IPS DF 19.7 (cell line): ENCODE results near the gene SLC10A1.
"Not testable (repeated sequence)": the region's sequence is repeated elsewhere in the genome, so short reads cannot be mapped to it uniquely, and the experiment has no call there.

Source experiments
- DNase-seq: peaks from one replicate; pipeline ENCODE4 v3.0.0-alpha.2; 2013; ENCODE audit warnings: low read depth, low spot score

Gene SLC10A1

DNA sequence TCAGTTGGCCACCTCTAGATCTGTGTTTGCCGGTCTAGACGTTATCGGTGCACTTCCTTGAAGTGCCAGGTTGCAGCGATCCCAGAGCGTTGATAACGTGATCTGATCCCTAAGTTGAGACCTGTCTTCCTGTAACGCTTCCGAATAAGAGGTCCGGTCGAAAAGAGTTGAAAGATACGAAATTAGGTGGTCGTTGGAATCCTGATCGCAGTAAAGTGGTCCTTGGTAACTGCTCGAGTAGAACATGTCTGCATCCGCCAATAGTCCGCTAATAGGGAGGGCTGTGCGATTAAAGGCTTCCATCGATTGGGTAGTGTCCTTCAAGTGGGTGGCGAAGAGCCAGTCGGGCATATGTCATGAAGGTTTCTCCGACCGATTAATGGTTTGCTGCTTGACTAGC is 27.4 kb downstream of the SLC10A1 start:
- DNase-seq = no peak

DNA sequence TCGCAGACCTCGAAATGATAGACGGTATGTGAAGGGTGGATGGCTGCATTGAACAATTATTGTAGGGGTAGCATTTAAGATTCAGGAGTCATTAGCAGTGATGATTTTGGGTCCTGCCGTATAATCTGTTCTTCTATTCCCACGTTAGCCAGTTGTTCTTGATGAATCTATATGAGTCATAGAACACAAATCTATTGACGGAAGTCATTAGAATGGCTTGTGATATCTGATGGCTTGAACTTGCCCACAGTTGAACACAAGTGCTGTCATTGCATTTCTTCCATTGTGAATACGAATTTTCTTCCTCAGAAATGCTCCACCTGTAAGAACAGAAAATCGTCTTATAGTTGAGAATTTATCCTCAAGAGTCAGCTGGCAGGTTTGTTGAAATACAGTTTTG is 28.2 kb downstream of the SLC10A1 start:
- no peak for DNase-seq

DNA sequence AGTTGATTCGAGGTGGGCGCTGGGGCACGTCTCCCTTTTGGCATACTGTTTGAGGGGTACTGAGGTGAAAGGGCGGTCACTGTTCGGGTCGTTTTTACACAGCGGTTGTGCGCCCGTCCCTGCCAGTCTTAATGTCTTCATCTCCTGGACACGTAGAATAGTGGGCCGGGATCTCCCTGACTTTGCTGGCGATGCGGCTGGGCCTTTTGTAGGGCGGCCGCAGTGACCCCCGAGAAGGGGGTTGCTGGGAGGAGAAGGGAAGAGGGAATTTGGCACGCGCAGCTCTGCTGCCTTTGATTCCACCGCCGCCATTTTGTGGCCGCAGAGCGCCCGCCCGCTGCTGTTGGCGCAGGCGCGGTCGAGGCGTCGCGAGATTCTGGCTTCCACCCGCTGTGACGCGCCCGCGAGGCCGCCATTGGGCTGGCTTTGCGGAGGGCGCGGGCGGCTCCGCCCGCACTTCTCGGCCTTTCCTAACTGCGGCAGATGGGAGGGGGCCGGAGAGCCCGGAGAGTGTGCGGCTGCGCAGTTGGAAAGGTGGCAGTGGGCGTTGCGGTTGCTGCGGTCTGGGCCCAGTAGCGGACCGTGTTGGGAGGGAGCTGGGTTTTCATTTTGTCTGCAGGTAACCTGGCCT is 29.6 kb downstream of the SLC10A1 start:
- DNase-seq = peak; percentile 61

DNA sequence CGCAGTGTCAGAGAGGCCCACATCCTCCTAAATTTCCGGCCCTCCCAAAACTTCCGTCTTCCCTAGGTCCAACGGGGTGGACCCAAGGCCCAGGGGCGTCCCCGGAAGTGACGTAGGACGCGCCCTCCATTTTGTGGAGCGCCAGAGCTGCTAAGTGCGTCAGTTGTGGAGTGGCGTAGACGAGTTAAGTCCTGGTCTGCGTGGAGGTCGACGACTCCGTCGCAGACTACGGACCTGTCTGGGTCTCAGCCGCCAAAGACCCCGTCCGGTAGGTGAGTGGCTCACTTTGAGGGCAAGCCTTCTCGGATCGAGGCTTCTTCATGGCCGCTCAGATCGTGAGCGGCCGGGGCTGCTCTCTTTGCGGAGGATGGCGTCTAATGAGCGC is 30.1 kb downstream of the SLC10A1 start, which contains the start of gene SRSF5:
SRSF5 (plus strand) TSS at position 159 of the 385 bp plus-strand sequence. CDS start 1,015 bp downstream, outside the sequence.
- DNase-seq = peak; percentile 90

DNA sequence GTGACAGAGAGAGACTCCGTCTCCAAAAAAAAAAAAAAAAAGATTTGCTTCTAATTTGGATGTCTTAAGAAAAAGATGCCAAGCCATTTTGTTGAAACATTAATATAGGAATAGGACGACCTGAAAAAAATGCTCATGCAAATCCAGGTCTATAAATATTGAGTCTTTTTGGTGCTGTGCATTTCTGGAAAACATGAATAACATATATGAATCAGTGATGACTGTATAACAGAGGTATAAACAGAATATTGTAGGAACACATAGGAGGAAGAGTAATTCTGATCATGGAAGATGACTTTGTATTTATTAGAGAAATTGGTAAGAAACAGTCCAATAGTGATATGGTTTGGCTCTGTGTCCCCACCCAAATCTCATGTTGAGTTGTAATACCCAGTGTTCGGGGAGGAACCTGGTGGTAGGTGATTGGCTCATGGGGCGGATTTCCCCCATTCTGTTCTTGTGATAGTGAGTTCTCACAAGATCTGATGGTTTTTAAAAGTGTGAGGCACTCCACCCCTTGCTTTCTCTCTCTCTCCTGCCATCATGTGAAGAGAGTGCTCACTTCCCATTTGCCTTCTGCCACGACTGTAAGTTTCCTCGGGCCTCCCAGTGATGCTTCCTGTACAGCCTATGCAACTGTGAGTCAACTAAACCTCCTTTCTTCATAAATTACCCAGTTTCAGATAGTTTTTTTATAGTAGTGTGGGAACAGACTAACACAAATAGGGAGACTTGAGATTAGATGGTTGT is 33.1 kb downstream of the SLC10A1 start:
- DNase-seq = no peak

DNA sequence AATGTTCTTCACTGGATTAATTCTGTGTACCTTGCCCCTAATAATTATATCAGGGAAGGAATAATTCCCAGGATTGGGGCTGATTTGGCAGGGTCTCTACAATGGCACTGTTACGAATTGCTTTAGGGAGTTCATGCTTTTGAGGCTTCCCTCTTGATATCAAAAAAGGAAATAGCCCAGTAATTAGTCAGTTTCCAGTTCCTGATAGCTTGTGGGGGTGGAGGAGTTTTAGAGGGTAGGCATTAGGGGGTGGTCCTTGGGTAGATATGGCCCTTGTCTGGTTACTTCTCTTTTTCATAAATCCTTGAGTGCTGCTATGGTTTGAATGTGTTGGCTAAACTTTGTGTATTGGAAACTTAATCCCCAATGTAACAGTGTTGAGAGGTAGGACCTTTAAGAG is 36.2 kb downstream of the SLC10A1 start:
- DNase-seq = no peak

DNA sequence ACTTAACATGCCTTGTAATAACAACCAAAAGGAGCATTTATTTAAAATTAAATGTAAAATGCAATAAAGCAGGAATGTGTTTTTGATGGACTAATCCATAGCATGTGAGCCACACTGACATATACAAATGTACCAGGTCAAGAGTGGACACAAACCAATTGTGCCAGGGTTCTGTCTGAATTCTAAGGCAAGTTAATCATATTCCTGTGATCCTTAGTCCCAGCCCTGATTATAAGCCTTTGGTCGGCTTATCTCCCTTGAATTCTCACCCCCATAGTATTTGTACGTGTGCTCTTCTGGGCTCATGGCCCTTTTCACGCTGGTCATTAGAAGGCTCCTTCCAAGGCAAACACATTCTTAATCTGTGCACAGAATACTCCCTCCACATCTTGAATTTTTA is 40.7 kb downstream of the SLC10A1 start:
- DNase-seq = no peak

DNA sequence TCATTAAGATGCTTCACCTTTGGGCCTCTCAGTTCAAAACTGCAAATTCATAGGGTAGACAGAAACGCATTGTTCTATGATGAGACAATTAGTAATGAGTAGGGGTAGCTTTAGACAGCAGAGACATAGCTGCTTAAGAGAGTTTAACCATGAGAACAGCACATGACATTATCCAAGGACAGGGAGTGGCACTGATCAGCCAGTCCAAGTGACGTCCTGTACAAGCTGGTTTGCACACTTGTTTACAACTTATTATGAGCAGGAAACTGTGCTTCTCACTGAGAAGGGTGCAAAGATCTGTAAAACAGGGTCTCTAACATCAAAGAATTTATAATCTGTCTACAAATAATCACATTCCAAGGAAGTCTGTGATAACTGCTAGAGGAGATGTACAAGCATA is 41.3 kb downstream of the SLC10A1 start:
- no peak for DNase-seq

DNA sequence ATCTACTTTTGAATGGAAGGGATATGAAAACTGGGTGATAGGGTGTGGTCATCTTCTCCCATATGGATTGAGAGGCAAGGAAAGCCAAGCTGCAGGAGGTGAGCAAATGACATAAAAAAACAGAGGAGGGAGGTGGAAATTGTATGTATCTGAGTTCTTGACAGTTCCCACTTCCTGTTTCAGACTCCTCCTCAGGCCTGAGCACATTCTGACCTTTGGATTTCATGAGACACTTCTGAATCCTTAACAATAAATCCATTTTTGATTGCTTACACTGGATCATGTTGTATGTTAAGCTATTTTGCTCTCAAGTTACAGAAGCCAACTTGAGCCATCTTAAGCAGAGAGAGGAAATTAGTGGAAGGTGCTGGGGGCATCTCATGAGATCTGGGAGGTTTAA is 41.7 kb downstream of the SLC10A1 start:
- DNase-seq = no peak

DNA sequence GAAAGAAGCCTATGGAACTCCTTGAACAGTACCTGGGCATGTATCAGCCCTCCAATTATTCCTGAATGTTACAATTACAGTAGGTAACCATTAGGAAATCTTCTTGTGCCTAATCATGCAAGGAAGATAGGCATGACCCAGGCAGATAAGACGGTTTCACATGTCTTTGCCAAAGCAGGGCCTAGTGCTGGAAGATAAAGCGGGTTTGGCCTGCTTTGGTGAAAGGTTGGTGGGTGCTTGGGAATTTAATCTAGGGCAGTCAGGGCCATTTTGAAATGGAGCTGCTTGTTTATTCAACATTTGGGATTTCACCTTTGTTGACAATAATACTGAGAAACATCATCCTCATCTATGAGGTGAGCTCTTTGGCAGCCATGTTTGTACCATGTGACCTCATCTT is 42.6 kb downstream of the SLC10A1 start:
- DNase-seq = no peak

DNA sequence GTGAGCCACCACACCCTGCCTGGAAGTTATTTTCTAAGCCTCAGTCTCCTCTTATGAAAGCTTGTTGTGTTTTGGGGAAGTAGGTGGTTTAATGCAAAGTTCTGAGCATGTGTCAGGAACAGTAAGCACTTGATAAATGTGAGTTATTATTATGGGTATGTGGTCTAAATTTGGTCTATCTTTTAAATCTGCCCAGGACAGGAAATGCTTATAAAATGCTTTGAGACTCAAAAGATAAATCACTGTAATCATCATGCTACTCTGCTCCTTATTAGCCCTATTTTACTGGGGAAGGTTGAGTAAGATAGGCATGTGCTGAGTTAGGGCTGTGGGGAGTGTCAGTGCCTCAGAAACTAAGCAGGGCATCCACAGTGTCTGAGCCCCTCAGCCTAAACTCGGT is 43.2 kb downstream of the SLC10A1 start:
- DNase-seq = no peak

DNA sequence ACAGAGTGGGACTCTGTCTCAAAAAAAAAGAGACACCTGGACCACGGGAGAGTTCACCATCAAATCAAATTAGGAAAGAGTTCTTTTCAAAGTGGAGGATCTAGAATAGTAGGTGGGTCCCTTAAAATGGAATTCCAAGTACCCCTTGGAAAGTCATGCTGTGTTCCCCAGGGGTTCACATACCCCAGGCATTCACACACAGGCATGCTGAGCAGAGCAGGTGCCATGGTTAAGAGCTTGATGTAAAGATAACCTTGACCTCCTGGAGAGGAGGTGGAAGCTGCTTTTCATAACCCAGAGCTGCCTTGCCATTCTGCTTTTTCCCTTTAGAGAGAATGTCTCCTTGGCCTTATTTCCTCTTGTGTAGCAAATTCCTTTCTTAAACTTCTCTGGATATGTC is 44.3 kb downstream of the SLC10A1 start:
- DNase-seq = no peak

DNA sequence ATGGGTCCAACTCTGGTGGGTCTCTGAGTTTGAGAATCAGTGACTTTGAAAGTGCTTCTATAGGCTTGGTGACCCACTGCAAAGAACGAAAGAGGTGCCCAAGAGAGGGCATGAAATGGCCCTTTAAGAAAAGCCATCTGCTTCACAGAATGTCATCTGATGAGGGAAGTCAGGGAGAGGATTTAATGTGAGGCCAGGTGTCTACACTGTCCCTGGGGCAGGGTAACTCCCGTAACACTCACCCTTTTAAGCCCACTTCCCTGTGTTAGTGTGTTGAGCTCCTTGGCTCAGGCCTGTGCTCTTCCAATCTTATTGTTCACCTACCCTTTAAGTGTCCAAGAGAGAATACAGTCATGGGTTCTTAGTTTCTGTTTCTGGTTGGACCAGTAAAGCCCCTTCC is 46.5 kb downstream of the SLC10A1 start:
- DNase-seq = no peak

DNA sequence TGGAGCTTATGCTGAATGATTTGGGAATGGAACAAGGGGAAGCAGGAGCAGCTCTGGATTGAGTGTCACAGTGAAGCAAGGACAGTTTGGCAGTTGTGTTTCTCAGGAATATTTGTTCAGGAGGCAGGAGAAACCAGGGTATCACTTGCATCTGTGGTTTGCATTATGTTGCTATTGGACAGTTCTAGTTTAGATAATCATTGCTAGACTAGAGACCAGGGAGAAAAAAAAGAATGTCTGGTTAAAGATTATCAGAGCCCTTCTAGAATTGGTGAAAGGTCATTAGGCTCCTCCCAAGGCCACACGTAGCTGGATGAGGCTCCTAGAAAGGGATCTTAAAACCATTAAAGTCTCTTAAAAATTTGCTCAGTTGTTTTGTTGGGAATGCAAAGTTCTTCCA is 47.1 kb downstream of the SLC10A1 start:
- no peak for DNase-seq

DNA sequence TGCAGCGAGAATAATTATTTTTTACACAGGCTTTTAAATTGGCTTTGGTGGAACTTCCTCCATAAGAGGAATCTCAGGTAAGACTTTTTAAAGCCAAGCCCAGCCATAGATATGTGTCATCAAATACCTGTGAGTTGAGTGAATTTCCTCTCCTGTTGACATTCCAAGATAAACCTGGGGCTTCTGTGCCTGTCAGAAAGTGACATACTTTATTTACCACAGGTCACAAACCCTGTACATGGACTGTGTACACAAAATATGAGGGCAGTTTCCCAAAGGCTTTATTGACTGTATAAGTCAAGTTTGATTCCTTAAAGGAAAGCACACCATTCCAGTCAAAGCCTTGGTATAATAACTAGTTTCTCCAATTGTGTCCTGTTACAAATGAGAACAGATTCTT is 56.0 kb downstream of the SLC10A1 start:
- DNase-seq = no peak

DNA sequence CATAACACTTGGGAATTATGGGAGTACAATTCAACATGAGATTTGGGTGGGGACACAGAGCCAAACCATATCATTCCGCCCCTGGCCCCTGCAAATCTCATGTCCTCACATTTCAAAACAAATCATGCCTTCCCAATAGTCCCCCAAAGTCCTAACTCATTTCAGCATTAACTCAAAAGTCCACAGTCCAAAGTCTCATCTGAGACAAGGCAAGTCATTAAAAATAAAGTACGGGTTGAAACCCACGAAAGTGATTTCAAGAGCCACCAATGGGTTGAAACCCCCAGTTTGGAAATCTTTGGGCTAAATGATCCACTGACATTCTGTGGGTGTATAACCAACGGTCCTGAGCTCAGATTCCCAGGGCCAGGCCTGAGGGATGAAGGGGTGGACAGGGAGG is 60.6 kb downstream of the SLC10A1 start:
- not testable (repeated sequence) for DNase-seq

DNA sequence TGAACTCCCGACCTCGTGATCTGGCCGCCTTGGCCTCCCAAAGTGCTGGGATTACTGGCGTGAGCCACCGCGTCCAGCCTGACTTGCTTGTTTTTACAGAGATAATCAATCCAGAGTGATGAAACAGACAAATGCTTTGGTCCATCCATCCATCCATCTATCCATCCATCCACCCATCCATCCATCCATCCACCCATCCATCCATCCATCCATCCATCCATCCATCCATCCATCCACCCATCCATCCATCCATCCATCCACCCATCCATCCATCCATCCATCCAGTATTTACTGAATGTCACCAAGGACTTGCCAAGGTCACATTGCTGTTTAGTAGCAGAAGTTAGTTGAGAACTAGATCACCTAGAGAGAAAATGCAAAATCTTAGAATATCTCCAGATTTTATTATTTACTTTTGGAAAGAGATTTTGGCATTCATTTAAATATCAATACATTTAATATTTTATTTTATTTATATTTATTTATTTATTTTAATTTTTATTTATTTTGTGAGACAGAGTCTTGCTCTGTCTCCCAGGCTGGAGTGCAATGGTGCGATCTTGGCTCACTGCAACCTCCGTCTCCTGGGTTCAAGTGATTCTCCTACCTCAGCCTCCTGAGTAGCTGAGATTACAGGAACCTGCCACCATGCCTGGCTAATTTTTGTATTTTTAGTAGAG is 65.0 kb downstream of the SLC10A1 start:
- not testable (repeated sequence) for DNase-seq

DNA sequence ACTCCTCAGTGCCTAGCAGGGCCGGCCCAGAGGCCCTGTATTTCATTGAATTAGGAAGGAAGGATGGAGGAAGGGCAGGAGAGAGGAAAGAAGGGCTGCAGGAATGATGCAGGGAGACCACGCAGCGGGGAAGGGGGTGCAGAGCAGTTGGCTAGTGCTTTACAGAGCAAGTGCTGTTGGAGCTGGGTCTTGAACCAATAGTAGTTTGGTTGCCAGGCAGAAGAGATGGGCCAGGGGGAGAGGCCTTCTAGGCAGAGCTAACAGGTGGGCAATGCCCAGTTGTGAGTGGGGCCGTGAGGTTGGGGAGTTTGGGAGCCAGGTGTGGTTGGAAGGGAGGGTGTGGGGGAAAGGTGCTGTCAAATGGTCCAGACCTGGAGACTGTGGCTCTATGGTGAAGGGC is 69.2 kb downstream of the SLC10A1 start:
- no peak for DNase-seq

DNA sequence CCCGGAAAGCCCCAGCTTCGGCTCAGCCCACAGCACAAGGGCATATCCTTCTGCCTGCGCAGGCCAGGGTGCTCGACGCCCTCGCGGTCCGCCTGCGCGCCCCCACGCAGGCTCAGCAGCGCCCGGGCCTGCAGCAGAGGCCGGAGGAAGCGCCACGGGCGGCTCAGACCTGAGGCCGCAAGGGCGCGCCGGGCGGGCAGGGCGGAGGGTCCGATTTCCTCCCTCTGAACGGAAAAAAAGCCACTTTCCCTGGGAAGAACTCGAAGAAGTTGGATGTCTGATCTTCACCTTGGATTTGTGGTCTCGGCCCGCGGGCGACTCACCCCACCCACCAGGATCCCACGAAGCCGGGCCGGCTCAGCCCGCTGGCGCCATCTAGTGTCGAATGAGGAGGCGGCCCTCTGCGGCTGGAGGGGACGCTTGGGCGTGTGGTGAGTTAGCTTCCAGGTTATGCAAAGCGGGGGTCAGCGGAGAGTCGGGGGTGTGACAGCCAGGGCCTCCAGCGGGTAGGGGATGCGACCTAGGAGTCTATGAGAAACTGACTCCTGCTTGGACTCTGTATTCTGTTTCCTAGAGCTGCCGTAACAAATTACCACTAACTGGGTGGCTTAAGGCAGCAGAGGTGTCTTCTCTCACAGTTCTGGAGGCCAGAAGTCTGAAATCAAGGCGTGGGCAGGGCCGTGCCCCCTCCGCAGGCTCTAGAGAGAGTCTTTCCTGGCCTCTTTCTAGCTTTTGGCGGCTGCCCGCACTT is 70.1 kb downstream of the SLC10A1 start:
- no peak for DNase-seq
